Hepatocyte (in vitro differentiated cells): ENCODE results near the gene CD36. TPM values are rescaled to one million over a fixed set of nuclear protein-coding genes. Genes with fewer than 3 reads are reported as not detected.

Source experiments
- DNase-seq: peaks from one replicate; pipeline ENCODE4 v3.0.0-alpha.2; 2016; ENCODE audit warnings: low spot score
- H2AFZ ChIP-seq: fragments of 200-600 bp; sonication (generic); 2 replicates; pipeline ENCODE4 v1.6.0; 2016; ENCODE audit warnings: antibody characterized with exemption, mild to moderate bottlenecking
- H3K27ac ChIP-seq: fragments of 200-600 bp; sonication (generic); 2 replicates; pipeline ENCODE4 v1.5.1; 2016; ENCODE audit warnings: mild to moderate bottlenecking
- H3K27me3 ChIP-seq: fragments of 200-600 bp; sonication (generic); 2 replicates; pipeline ENCODE4 v1.6.1; 2016
- H3K36me3 ChIP-seq: fragments of 200-600 bp; sonication (generic); replicated peaks from 2 replicates; pipeline ENCODE4 v1.5.1; 2016; ENCODE audit warnings: low read depth; ENCODE audit not compliant: insufficient read depth
- H3K4me1 ChIP-seq: fragments of 200-600 bp; sonication (generic); 2 replicates; pipeline ENCODE4 v1.5.1; 2016; ENCODE audit warnings: mild to moderate bottlenecking, moderate library complexity; ENCODE audit not compliant: insufficient read depth
- H3K4me2 ChIP-seq: fragments of 200-600 bp; sonication (generic); 2 replicates; pipeline ENCODE4 v1.6.0; 2016
- H3K4me3 ChIP-seq: fragments of 200-600 bp; sonication (generic); 2 replicates; pipeline ENCODE4 v1.5.1; 2016; ENCODE audit warnings: mild to moderate bottlenecking
- H3K79me2 ChIP-seq: fragments of 200-600 bp; sonication (generic); 2 replicates; pipeline ENCODE4 v1.6.0; 2017; ENCODE audit warnings: mild to moderate bottlenecking
- H3K9me2 ChIP-seq: fragments of 200-600 bp; sonication (generic); replicated peaks from 2 replicates; pipeline ENCODE4 v1.6.0; 2017; ENCODE audit warnings: mild to moderate bottlenecking; ENCODE audit not compliant: insufficient read depth
- H3K9me3 ChIP-seq: fragments of 200-600 bp; sonication (generic); 2 replicates; pipeline ENCODE4 v1.5.1; 2016; ENCODE audit warnings: low read depth, mild to moderate bottlenecking
- H4K20me1 ChIP-seq: fragments of 200-600 bp; sonication (generic); 2 replicates; pipeline ENCODE4 v1.6.0; 2016; ENCODE audit warnings: mild to moderate bottlenecking; ENCODE audit not compliant: insufficient read depth, poor library complexity, severe bottlenecking
- CTCF ChIP-seq: fragments of 200-600 bp; sonication (generic); IDR thresholded peaks from 2 replicates; pipeline ENCODE4 v1.5.1; 2016; ENCODE audit warnings: antibody characterized with exemption, mild to moderate bottlenecking; ENCODE audit not compliant: poor library complexity
- EZH2 ChIP-seq: fragments of 200-600 bp; sonication (generic); IDR thresholded peaks from 2 replicates; pipeline ENCODE4 v1.6.1; 2016; ENCODE audit warnings: antibody characterized with exemption, mild to moderate bottlenecking, borderline replicate concordance
- EZH2phosphoT487 ChIP-seq: fragments of 200-600 bp; sonication (generic); IDR thresholded peaks from one replicate; pipeline ENCODE4 v1.6.1; 2018; ENCODE audit warnings: antibody characterized with exemption, mild to moderate bottlenecking, low read depth, moderate library complexity; ENCODE audit not compliant: unreplicated experiment, severe bottlenecking
- whole genome bisulfite sequencing: methylation state at CpG from one replicate; pipeline ENCODE4 v1.1.6; 2016; ENCODE audit warnings: low lambda C conversion rate; ENCODE audit errors: missing lambda C conversion rate; 5-methylcytosine and 5-hydroxymethylcytosine counted together
- polyA plus RNA-seq: library from polyadenylated mRNA; unstranded; fragments of >200 nt; fragmentation: Nextera tagmentation; extraction: Ambion mirVana; gene quantifications from 2 replicates; pipeline ENCODE4 v1.2.1, GENCODE V29; 2016
- total RNA-seq: library from RNA; depleted of rRNA; stranded (reverse); fragments of >200 nt; gene quantifications from 2 replicates; pipeline ENCODE4 v1.2.3, GENCODE V29; 2014

CD36 gene
- total and polyA plus RNA-seq, 2 experiments from 2014 or later, result 5.4 to 22.6 TPM

- H3K4me1 ChIP-seq, result no peaks in the 10 kb centered on the region
- no peak overlapping the region for H2AFZ ChIP-seq
- no peaks in the 10 kb centered on the region for H3K36me3 ChIP-seq
- no peak overlapping the region for H3K27ac ChIP-seq
- no peak for DNase-seq
- no peaks in the 10 kb centered on the region for H3K9me3 ChIP-seq
- no peaks in the 10 kb centered on the region for H3K9me2 ChIP-seq
- WGBS, result 68% methylated on average over 2 of the region's 2 CpGs
- H3K4me2 ChIP-seq, result no peak overlapping the region
- no peaks in the 10 kb centered on the region for H4K20me1 ChIP-seq
- H3K79me2 ChIP-seq, result no peaks in the 10 kb centered on the region
- TF ChIP-seq EZH2, result no peak
- TF ChIP-seq EZH2phosphoT487, result no peak
- no peak for TF ChIP-seq CTCF
- H3K4me3 ChIP-seq, result no peak overlapping the region
- no peaks in the 10 kb centered on the region for H3K27me3 ChIP-seq
Measured at GRCh38 chr7:80650030-80650429, 11.6 kb downstream of the CD36 start.

GRCh38 chr7:80651471-80651870 lies 13.0 kb downstream of the CD36 start:
- no peaks in the 10 kb centered on the region for H4K20me1 ChIP-seq
- no peak overlapping the region for H3K4me3 ChIP-seq
- no peaks in the 10 kb centered on the region for H3K4me1 ChIP-seq
- no peaks in the 10 kb centered on the region for H3K27me3 ChIP-seq
- 94% methylated on average over 5 of the region's 5 CpGs for WGBS
- TF ChIP-seq EZH2phosphoT487 (no peak), CTCF (no peak), EZH2 (no peak)
- no peaks in the 10 kb centered on the region for H3K36me3 ChIP-seq
- H3K4me2 ChIP-seq, result no peak overlapping the region
- DNase-seq, result no peak
- no peaks in the 10 kb centered on the region for H3K9me2 ChIP-seq
- H2AFZ ChIP-seq, result no peak overlapping the region
- H3K79me2 ChIP-seq, result no peaks in the 10 kb centered on the region
- no peak overlapping the region for H3K27ac ChIP-seq
- no peaks in the 10 kb centered on the region for H3K9me3 ChIP-seq

GRCh38 chr7:80653244-80653643 lies 14.8 kb downstream of the CD36 start:
- no peaks in the 10 kb centered on the region for H3K79me2 ChIP-seq
- H3K4me3 ChIP-seq, result no peak overlapping the region
- no peak overlapping the region for H2AFZ ChIP-seq
- no peaks in the 10 kb centered on the region for H4K20me1 ChIP-seq
- H3K9me2 ChIP-seq, result no peaks in the 10 kb centered on the region
- H3K27me3 ChIP-seq, result no peaks in the 10 kb centered on the region
- no peak for TF ChIP-seq EZH2
- no peak for TF ChIP-seq EZH2phosphoT487
- no peak for TF ChIP-seq CTCF
- H3K27ac ChIP-seq, result no peak overlapping the region
- H3K9me3 ChIP-seq, result no peaks in the 10 kb centered on the region
- DNase-seq, result no peak
- H3K4me1 ChIP-seq, result no peaks in the 10 kb centered on the region
- no peak overlapping the region for H3K4me2 ChIP-seq
- no peaks in the 10 kb centered on the region for H3K36me3 ChIP-seq
- WGBS, result 100% methylated on average over 1 of the region's 1 CpG

GRCh38 chr7:80654887-80655340 lies 16.5 kb downstream of the CD36 start:
- H3K27ac ChIP-seq, result no peak overlapping the region
- no peaks in the 10 kb centered on the region for H4K20me1 ChIP-seq
- no peaks in the 10 kb centered on the region for H3K9me2 ChIP-seq
- DNase-seq, result no peak
- H3K27me3 ChIP-seq, result no peaks in the 10 kb centered on the region
- no peaks in the 10 kb centered on the region for H3K36me3 ChIP-seq
- H3K4me3 ChIP-seq, result no peak overlapping the region
- no peaks in the 10 kb centered on the region for H3K79me2 ChIP-seq
- 83% methylated on average over 2 of the region's 2 CpGs for WGBS
- no peaks in the 10 kb centered on the region for H3K4me1 ChIP-seq
- no peaks in the 10 kb centered on the region for H3K9me3 ChIP-seq
- H2AFZ ChIP-seq, result no peak overlapping the region
- H3K4me2 ChIP-seq, result no peak overlapping the region
- TF ChIP-seq CTCF (no peak), EZH2phosphoT487 (no peak), EZH2 (no peak)
